HG02763 (cell line): ENCODE data around the gene PHACTR3.

ENCODE experiments used
- ATAC-seq: cut with Tn5 transposase; IDR thresholded peaks from one replicate; pipeline ENCODE4 v1.9.1; 2021; ENCODE audit warnings: mild to moderate bottlenecking, moderate library complexity; ENCODE audit not compliant: unreplicated experiment

PHACTR3 gene

DNA sequence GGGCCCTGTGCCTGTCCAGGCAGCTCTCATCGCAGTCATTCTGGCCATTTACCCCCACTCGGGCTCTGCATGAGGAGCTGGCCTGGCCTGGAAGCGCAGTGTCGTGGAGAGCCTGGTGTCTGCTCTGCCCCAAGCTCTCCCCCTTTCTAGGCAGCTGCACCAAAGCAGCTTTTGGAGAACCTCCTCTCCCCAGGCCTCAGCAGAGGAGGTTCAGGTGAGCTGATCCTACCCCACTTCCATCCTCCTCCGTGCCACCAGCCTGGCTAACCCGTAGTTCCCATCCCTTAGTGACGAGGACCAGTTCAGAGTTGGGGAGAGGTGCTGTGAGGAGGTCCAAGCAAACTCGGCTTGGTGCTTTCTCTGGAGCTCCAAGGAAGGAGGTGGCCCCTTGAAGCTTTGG lies 30.5 kb upstream of the PHACTR3 start:
- no peak for ATAC-seq

DNA sequence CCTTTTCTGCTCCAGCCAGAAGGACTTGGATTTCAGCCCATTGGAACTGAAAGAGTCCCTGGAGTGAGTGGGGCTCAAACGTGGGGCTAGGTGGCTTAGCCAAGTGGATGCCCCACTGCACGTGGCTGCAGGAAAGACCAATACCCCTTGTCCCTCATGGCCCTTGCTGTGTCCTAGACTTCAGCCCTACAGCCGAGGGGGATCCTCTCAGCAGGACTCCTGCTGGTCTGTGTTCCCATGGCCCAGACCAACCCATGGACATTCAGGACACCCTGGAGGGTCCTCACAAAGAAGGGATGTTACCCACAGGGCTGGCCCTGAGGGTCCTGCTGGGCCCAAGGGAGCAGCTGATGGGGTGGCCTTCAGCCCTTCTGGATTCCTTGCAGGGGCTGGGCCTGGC lies 30.0 kb upstream of the PHACTR3 start:
- ATAC-seq = no peak

DNA sequence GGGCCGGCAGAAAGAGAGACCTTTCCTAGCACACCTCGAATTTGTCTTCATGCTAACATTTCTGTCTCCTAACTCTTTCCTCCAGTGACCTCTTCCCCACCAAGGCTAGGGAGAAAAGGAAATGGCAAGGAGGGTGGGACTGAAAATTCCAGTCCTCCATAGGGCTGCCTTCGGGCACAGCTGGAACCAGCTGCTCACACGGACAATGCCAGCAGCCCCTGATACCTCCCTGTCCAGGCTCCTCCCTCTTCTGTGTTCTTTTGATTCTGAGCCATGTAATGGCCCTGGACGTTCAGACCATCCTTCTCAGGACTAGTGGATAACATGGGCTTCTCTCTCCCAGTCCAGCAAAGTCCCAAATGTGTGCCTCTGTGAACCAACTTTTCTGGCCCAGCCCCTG lies 29.1 kb upstream of the PHACTR3 start:
- no peak for ATAC-seq

DNA sequence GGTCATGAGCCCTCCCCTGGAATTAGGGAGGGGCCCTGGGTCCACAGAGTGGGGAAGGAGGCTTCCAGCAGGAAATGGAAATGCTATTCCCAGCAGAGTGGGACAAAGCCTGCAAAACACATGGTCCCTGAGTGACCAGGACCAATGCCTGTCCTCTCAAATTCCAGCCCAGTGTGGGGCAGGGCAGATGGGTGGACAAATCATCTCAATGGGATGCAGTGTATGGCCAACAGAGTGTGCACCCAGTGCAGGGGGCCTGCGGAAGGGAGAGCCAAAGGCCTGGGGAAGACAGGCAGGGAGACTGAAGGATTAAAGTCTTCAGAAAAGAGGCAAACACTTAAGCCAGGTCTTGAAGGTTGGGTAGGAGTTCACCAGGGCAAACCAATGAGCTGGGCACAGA lies 28.7 kb upstream of the PHACTR3 start:
- no peak for ATAC-seq

DNA sequence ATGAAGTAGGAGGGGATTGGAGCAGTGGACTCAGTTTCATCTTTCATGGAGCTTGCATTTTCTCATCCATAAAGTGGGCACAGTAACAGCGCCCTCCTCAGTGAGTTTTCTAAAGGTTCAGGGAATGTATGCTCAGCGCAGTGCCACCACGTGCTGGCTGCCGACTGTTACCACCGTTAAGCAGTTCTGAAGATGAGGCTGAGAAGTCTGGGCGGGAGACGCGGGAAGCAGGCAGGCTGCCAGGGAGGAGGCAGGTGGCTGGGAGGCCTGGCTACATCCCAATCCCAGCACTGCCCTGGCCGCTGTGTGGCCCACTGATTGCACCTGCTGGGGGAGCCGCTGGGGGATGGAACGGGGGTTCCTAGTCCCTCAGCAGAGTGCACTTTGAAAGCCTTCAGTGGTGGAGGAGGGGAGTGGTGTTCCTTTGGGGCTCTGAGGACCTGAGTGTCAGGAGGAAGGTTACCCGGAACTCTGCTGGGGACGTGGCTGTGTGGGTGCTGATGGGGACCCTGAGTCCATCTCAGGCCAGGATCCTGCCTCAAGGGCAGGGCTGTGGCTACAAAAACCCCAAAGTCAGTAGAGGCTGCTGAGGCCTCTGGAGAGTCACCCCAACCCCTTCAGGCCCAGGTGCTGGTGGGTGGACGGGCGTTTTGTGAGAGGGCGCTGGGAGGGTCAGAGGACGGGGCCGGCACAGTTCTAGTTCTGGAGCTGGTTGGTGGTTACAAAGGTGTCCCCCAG lies 28.0 kb upstream of the PHACTR3 start:
- no peak for ATAC-seq

DNA sequence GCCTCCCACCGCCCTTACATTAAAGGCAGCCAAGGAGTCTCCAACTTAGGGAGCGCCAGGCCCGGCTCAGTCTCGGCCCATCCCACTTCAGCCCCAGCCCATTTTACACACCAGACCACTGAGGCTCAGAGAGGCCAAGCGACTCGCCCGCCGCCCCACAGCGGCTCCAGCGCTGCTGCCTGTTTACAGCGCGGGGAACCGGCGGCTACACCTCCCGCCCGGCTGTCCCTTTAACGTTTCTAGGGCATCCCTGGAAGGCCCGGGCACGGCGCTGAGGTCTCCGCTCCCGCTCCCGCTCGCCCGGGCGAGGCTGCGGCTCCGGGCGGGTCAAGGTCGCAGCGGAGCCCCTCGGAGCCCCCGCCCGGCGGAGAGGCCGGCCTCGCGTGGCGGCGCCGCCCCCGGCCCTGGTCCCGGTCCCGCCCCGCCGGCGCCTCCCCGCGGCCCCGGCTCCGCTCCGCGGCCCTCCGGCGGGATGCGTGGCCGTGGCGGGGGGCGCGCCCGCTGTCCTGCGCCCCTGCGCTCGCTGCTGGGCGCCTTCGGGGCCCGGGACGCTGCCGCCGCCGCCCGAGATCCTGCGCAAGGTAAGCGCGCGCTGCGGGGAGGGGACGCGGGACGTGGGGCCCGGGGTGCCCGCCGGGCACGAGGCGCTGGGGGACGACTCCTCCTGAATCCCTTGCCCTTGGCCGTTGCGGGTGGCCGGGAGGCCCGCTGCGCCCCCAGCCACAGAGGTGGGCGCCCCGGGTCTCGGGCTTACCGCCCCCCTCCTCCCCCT lies 27.1 kb upstream of the PHACTR3 start:
- ATAC-seq = no peak

DNA sequence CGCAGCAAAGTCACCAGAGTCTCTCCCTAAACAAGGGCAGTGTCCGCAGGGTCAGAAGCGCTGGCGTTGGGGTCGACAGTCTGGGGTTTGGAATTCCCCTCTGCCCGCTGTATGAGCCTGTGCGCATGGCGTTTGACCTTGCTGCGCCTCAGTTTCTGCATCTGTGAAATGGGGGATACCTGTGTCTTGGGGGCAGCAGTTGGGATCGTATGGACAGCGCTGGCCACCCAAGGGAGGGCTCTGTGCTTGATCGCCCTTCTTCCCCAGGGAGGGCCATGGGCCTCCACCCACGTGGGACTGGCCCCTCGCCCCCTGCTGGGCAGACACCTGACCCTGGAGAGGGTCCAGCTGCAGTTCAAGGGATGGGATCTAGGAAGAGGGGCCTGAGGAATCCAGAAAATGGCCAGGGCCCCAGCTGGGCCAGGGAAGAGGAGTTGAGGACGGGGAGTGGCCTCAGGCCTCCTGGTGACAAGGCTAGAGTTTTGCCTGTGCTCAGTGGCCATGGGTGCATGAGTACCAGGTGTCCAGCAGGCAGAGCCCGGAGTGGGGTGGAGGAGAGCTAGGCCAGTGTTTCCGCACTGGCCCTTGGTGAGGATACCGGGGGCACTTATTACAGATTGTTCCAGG lies 26.4 kb upstream of the PHACTR3 start:
- ATAC-seq = no peak

DNA sequence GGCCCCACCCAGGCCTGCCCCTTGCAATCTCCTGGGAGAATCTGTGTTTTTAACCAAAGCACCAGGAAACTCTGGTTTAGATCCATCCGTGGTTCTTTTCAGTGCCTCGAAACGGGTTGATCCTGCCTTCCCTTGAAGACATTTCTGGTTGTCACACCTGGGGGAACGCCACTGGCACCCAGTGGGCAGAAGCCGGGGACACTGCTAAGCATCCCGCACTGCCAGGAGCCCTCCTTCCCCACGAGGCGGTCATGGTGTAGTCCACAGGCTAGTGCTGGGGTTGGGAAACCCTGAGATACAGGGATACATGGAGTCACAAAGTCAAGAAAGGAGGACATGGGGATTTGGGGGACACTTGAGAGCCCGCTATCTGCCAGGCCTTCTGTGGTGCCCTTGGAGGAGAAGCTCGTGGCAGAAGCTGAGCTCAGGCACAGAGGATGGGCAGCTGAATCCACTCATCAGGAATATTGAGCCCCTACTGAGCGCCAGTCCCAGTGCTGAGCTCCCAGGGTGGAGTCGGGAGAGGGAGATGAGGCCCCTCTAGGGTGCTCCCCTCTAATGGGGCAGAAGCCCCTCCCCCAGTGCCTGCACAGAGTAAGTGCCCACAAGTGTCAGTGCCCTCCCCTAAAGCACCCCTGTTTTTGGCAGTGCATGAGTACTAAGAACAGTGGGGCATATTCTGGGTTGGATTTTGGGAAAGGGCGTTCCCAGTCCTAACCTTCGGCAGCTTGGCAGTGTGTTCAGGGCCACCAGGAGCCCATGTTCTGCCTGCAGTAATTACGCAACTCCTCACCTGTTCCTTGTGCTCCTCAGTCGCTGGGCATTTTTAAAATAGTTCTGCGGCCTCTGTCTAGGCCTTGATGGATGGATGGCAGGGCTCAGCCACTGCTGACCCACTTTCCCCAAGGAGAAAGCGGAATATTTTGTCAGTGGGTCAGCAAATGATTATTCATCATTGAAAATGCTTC lies 25.6 kb upstream of the PHACTR3 start:
- ATAC-seq = no peak

DNA sequence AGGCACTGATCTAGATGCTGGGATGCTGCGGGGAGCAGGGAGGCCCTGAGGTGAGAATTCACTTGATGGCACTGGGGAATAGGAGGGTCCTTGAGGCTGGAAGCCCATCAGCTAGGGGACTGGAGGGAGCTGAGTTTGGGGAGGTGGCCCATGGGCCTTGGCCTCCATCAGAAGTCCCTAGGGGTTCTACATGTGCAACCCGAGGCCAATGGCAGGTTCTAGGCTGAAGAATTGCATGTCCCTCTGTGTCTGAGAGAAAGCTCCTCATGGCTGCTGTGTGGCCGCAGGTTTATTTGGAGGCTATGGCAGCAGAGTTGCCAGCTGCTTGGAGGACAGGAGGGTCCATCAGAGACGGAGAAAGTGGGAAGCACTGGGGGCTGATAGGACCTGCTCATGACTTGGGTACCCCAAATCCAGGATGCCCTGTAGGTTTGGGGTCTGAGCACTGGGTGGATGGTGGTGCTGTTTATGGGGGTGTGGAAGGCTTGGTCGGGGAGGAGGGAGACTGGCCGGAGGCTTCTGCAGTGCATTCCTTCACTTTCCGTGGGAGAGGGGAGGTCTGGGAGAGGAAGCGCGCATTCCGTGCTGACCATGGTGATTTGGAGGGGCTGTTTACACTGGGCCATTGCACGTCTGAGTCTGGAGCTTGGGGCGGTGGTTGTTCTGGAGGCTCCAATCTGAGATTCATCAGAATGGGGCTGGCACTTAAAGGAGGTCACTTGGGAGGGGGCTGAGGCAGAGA lies 24.8 kb upstream of the PHACTR3 start:
- ATAC-seq = no peak

DNA sequence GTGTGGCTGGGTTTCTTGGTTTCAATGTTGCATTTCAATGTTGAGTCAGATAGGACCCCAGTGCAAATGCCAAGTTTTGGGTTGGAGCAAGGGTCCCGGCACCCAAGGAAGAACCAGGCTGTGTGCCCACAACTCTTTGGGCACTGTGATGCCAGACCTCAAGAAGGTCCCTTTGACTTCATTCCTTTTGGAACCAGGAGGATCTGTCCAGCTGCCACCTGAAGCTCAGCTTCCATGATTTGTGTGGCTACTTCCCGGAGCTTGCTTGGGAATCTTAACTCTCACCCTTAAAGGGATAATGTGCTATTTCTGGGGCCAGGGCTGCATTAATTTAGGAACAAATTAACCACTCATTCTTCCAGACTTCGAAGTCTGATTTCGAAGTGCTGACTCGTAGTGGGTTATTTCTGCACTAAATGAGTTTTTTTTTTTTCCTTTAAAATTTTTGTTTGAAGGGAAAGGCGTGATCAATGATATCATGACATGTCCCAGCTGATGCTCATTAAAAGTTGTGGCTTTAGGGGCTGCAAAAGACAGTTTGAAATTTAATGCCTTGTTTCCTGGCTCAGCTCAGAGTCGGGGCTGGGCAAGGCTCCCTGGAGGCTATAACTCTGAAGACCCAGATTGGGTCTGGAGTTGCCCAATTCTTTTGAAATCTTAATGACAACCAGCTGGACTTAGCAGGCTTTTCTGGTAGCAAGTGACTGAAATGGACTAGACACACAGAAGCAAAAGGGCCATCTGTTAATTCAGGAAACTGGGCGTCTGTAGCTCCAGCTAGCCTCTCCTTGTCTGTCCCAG lies 24.0 kb upstream of the PHACTR3 start:
- ATAC-seq = no peak

DNA sequence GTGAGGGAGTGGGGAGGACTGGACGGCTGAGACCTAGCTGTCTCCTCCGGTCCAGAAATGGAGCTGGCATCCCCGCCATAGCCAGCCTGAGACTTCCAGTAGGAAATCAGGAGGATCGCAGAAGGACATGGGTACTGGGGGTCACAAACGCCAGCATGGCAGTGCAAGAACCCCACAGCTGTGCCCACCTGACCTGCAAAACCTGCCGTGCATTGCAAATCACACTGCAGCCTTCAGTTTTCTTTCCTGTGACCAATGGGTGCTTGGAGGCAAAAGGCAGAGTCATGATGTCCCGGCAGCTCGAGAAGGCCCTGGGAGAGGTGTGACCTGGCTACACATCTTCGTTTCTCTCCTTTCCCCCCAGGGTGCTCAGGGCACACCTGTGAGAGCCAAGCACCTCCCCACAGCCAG lies 23.3 kb upstream of the PHACTR3 start:
- ATAC-seq = no peak

DNA sequence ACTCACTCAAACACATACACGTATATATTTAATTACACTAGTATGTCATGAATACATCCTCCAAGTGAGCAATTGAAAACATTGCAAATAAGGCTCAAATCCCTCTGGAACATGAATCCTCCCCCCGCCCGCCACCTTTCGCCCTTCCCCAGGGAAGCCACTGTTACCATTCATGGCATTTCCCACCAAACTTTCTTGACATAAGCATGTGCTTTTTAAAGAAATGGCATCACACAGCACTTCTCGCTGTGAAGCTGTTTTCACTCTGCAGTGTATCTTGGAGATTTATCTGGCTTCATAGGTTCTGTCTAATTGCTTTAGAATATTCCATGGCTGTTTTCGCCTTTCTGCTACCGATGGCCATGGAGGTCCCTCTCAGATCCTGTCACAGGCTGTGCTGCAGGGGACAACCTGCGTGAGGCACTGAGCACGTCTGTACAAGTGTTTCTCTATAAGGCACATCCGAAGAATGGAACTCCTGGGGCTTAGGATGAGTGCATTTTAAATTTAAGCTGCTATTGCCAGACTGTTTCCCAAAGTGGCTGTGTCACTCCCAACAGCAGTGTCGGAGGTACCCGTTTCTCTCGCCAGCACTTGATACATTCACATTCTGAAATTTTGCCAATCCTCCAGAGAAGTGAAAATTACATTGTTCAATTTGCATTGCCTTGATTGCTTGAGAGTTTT lies 22.2 kb upstream of the PHACTR3 start:
- ATAC-seq = no peak

DNA sequence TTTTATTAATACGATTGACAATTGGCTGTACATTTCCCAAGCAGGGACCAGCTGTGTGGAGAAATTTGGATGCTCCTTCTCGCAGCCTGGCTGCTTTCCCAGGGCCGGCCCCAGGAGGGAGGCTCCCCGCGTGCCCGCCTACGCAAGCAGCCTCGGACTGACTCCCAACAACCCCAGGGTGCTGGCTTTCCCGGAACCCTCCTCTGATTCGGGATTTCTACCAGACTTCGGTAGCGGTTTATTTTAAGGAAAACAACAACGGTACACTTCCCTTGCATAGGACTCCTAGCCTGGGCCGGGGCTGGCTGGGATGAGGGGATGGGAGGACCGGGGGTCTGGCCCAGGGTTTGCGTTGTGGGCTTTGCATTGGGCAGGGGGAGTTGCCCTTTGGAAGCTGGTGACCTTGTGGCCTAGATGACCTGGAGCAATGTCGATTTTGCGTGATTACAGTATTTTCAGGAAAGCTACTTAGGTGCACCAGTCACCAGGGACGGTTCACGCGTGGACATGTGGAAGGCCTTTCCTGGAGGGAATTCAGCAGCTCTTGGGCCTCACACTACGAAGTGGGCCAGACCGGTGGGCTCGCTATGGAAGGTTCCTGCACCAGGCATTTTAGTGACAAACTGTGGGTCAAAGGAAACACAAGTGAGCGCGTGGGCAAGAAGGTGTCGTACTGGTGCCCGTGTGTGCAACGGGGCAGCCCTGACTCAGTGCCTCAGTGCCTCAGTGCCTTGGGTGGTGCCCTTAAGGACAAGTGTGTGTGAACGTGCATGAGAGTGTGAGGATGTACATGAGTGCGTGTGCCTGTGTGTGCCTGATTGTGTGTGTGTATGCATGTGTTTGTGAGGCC lies 20.7 kb upstream of the PHACTR3 start:
- no peak for ATAC-seq

DNA sequence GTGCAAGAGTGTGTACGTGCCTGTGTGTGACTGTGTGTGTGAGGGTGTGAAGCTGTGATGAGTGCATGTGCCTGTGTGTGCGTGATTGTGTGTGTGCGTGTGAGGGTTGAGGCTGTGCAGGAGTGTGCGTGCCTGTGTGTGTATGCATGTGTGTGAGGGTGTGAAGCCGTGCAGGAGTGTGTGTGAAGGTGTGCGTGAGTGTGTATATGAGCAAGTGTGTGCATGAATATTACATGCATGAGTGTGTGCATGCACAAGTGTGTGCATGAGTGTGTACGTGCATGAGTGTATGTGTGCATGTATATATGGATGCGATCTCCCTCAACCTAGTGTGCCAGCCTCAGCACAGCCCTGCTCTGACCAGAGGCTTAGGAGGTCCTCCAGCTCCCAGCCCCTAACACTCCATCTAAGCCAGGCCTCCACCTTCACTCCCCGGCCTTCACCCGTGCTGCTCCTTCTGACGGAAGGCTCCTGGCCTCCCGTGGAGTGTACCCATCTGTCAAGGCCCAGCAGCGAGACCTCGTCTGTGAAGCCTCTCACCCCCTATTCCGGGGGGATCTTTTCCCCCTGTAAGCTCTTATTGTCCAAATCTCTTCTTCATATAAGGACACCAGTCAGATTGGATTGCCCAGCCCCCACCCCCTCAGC lies 19.9 kb upstream of the PHACTR3 start:
- ATAC-seq = no peak

DNA sequence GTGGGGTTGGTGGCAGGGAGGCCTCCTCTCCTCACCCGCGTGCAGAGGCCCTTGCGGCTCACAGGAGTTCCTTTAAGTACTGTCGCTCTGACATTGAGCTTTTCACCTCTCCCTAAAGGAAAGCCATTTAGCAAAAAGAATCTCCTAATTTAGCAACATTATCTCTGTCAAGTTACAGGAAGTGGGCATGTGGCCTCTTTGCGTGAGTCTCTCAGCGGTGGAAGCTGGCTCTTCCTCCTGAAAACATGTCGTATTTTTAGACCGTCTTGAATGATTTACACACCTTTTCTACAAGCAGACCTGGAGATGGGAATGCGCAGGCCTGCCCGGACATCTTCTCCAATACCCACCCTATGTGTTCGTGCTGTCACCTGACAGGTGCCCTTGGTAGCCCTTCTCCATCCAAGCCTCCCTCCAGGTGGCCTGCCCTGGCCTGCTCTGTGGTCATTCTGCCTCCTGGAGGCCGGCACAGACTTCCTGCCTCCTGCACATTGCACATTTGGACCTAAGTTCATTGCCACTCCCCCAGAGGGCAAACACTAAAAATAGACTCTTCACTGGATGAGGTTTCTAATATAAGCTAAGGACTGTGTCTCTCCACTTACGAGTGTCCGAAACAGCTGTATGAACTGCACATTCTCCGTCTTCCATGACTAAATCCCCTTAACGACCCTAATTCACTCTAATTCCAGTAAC lies 18.5 kb upstream of the PHACTR3 start:
- no peak for ATAC-seq

DNA sequence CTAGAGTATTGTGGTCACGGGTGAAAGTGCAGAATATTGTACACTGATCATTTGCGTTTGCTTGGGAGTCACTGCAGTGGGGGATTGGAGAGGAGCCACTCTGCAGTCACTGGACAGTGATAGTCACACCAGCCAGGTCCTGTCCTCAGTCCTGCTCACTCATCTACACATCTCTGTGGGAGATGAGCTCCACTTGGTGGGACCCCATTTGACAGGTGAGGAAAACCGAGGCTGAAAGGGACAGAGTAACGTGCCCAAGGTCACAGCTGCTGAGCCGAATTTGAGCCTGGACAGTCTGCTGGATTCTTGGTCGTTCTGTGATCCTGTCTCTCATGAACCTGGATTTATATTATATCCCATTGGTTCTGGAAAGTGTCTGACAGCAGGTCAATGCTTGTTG lies 17.7 kb upstream of the PHACTR3 start:
- ATAC-seq = no peak

DNA sequence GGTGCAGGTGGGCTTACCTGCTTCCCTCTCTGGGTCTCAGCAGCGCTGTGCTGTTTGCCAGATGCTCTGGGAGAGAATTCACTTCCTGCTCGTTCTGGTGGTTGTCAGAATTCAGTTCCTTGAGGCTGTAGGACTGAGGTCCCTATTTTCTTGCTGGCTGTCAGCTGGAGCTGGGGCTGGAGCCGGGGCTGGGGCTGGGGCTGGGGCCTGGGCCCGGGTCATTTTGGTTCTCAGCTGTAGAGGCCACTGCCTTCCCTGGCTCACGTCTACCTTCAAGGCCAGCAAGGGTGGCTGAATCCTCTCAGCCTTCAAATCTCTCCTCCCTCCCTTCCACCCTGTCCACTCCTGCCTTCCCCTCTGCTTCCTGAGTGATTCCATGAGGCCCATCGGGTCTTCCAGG lies 16.8 kb upstream of the PHACTR3 start:
- no peak for ATAC-seq
